Lower leg skin (tissue), 3 donors: Measurements from ENCODE around the gene ATP11B.

ENCODE experiments used
- POLR2A ChIP-seq, 2 donors: fragments of 450-650 bp; IDR thresholded peaks; one replicate each; pipeline ENCODE4 v1.6.1; 2016 to 2017; ENCODE audit warnings: antibody characterized with exemption in 2 of 2, mild to moderate bottlenecking in 1 of 2, moderate library complexity in 1 of 2
- TF ChIP-seq, protein P1 (sequence below), 3 donors: fragments of 450-650 bp; IDR thresholded peaks; one replicate each; pipeline ENCODE4 v1.5.1; 2016; ENCODE audit warnings: antibody characterized with exemption in 3 of 3, mild to moderate bottlenecking in 3 of 3, moderate library complexity in 2 of 3

DNA sequence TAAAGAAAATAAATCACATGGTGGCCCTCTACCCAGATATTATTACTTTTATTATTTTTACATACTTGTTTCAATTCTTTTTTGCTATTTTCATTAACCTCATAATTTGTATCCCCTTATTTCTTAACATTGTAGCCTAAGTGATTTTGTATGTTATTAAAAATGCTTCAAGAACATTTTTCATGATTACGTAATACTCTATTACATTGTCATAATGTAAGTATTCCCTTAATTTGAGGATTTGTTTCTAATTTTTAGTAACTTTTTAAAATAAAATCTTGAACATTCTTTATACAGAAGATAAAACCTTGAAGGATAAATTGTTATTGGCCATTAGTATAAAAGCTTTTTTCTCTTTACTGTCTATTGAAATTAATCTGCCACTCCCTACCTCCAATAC lies 98.1 kb downstream of the ATP11B start:
- TF ChIP-seq, protein P1, sequence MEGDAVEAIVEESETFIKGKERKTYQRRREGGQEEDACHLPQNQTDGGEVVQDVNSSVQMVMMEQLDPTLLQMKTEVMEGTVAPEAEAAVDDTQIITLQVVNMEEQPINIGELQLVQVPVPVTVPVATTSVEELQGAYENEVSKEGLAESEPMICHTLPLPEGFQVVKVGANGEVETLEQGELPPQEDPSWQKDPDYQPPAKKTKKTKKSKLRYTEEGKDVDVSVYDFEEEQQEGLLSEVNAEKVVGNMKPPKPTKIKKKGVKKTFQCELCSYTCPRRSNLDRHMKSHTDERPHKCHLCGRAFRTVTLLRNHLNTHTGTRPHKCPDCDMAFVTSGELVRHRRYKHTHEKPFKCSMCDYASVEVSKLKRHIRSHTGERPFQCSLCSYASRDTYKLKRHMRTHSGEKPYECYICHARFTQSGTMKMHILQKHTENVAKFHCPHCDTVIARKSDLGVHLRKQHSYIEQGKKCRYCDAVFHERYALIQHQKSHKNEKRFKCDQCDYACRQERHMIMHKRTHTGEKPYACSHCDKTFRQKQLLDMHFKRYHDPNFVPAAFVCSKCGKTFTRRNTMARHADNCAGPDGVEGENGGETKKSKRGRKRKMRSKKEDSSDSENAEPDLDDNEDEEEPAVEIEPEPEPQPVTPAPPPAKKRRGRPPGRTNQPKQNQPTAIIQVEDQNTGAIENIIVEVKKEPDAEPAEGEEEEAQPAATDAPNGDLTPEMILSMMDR (IDR thresholded peaks at IDR 0.05), result no peak
- TF ChIP-seq POLR2A (IDR thresholded peaks at IDR 0.05), result no peak
